Measurements from ENCODE around the gene FEN1. TPM values are rescaled to one million over a fixed set of nuclear protein-coding genes. Genes with fewer than 3 reads are reported as not detected.
A peak's percentile ranks its signal among the peaks of the same experiment; 100 is the strongest.

The FEN1 gene
- total and polyA plus RNA-seq, 2 of the 13 experiments (the other 11 are each of a cell fraction or from before 2014, with no cell fraction given) = 12.4 to 102 TPM

DNA sequence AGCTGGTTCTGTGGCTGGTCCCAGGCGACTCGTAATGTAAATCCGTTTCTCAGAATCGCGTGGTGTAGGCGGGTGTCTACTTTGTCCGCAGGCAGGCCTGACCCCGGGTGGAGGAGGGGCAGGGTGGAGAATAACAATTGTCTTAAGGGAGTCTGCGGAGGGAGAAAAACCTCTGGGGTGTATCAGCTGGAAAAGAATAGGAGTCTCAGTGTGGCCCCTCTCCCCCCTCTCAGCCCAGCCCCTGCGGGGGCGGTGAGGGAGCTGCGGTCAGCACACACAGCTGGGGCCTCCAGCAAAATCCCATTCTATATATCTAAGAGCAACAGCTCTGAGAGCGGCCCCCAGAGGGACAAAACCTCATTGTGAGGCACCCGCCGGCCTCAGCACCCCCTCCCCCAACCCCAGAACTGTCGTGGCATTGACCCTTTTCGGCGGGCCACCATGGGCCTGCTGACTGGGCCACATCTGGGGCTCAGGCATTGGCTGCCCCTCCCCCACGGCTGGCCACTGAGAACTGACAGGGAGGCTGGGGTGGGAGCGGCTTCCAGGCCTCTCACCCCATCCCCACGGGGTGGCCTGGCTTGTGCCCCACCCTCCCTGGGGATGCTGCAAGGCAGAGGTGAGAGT, 43.0 kb upstream of the FEN1 start (continued):
- TF ChIP-seq, protein P1, sequence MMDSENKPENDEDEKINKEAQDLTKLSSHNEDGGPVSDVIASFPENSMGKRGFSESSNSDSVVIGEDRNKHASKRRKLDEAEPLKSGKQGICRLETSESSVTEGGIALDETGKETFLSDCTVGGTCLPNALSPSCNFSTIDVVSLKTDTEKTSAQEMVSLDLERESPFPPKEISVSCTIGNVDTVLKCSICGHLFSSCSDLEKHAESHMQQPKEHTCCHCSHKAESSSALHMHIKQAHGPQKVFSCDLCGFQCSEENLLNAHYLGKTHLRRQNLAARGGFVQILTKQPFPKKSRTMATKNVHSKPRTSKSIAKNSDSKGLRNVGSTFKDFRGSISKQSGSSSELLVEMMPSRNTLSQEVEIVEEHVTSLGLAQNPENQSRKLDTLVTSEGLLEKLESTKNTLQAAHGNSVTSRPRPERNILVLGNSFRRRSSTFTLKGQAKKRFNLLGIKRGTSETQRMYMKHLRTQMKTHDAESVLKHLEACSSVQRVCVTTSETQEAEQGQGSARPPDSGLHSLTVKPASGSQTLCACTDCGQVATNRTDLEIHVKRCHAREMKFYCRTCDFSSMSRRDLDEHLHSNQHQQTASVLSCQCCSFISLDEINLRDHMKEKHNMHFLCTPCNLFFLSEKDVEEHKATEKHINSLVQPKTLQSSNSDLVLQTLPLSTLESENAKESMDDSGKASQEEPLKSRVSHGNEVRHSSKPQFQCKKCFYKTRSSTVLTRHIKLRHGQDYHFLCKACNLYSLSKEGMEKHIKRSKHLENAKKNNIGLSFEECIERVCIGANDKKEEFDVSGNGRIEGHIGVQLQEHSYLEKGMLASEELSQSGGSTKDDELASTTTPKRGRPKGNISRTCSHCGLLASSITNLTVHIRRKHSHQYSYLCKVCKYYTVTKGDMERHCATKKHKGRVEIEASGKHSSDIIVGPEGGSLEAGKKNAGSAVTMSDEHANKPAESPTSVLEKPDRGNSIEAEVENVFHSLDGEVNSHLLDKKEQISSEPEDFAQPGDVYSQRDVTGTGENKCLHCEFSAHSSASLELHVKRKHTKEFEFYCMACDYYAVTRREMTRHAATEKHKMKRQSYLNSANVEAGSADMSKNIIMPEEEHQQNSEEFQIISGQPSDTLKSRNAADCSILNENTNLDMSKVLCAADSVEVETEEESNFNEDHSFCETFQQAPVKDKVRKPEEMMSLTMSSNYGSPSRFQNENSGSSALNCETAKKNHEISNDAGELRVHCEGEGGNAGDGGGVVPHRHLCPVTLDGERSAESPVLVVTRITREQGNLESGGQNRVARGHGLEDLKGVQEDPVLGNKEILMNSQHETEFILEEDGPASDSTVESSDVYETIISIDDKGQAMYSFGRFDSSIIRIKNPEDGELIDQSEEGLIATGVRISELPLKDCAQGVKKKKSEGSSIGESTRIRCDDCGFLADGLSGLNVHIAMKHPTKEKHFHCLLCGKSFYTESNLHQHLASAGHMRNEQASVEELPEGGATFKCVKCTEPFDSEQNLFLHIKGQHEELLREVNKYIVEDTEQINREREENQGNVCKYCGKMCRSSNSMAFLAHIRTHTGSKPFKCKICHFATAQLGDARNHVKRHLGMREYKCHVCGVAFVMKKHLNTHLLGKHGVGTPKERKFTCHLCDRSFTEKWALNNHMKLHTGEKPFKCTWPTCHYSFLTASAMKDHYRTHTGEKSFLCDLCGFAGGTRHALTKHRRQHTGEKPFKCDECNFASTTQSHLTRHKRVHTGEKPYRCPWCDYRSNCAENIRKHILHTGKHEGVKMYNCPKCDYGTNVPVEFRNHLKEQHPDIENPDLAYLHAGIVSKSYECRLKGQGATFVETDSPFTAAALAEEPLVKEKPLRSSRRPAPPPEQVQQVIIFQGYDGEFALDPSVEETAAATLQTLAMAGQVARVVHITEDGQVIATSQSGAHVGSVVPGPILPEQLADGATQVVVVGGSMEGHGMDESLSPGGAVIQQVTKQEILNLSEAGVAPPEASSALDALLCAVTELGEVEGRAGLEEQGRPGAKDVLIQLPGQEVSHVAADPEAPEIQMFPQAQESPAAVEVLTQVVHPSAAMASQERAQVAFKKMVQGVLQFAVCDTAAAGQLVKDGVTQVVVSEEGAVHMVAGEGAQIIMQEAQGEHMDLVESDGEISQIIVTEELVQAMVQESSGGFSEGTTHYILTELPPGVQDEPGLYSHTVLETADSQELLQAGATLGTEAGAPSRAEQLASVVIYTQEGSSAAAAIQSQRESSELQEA (CRISPR knock-in tag; IDR thresholded peaks at IDR 0.05; ENCODE audit: not compliant biosample characterization) = no peak
- TF ChIP-seq NR2C2 (CRISPR knock-in tag; IDR thresholded peaks at IDR 0.05; ENCODE audit: borderline replicate concordance) (no peak), FOXP4 (CRISPR knock-in tag; IDR thresholded peaks at IDR 0.05) (0 out of 2 replicates have a peak, but pooled peaks have one; percentile 32), STAT5B (CRISPR knock-in tag; IDR thresholded peaks at IDR 0.05) (no peak), TP53 (CRISPR knock-in tag; conservative IDR thresholded peaks at IDR 0.05) (no peak), MIER3 (CRISPR knock-in tag; IDR thresholded peaks at IDR 0.05; ENCODE audit: borderline replicate concordance) (no peak), ZNF549 (CRISPR knock-in tag; IDR thresholded peaks at IDR 0.05) (no peak), NCOA1 (CRISPR knock-in tag; IDR thresholded peaks at IDR 0.05) (no peak), ZNF766 (CRISPR knock-in tag; IDR thresholded peaks at IDR 0.05; ENCODE audit: borderline replicate concordance) (no peak), TBP (CRISPR knock-in tag; IDR thresholded peaks at IDR 0.05) (no peak), NPAS2 (CRISPR knock-in tag; IDR thresholded peaks at IDR 0.05; ENCODE audit: borderline replicate concordance) (no peak), MIER2 (CRISPR knock-in tag; IDR thresholded peaks at IDR 0.05) (no peak), ZBTB39 (CRISPR knock-in tag; IDR thresholded peaks at IDR 0.05) (no peak)
- TF ChIP-seq, protein P2, sequence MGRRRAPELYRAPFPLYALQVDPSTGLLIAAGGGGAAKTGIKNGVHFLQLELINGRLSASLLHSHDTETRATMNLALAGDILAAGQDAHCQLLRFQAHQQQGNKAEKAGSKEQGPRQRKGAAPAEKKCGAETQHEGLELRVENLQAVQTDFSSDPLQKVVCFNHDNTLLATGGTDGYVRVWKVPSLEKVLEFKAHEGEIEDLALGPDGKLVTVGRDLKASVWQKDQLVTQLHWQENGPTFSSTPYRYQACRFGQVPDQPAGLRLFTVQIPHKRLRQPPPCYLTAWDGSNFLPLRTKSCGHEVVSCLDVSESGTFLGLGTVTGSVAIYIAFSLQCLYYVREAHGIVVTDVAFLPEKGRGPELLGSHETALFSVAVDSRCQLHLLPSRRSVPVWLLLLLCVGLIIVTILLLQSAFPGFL (CRISPR knock-in tag; IDR thresholded peaks at IDR 0.05) = no peak
- TF ChIP-seq, protein P3, sequence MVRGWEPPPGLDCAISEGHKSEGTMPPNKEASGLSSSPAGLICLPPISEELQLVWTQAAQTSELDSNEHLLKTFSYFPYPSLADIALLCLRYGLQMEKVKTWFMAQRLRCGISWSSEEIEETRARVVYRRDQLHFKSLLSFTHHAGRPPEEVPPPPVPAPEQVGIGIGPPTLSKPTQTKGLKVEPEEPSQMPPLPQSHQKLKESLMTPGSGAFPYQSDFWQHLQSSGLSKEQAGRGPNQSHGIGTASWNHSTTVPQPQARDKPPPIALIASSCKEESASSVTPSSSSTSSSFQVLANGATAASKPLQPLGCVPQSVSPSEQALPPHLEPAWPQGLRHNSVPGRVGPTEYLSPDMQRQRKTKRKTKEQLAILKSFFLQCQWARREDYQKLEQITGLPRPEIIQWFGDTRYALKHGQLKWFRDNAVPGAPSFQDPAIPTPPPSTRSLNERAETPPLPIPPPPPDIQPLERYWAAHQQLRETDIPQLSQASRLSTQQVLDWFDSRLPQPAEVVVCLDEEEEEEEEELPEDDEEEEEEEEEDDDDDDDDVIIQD (CRISPR knock-in tag; IDR thresholded peaks at IDR 0.05; ENCODE audit: low read depth) = no peak
